Measurements from ENCODE around the gene CD109.
A peak's percentile ranks its signal among the peaks of the same experiment; 100 is the strongest.

Gene CD109

DNA sequence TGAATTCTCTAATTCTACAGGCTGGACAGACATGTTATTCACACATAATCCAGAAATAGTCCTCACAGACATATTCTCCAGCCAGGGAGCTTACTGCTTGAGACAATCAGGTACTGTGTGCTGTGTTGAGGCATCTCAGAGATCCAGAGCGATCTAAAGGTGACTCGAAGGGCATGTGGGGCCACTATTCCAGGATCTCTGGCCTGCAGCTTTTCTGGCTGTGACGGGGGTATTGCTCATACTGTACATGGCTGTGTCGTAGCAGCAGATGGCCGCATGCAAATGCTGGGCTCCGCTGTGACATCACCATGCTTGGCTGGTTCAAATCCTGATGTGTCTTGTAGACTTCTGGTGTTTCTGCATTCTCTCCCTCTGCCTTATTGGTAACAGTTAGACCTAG, 37.8 kb downstream of the CD109 start:
- no peak for ATAC-seq
- TF ChIP-seq GLIS3 (CRISPR knock-in tag; IDR thresholded peaks at IDR 0.05), result no peak

DNA sequence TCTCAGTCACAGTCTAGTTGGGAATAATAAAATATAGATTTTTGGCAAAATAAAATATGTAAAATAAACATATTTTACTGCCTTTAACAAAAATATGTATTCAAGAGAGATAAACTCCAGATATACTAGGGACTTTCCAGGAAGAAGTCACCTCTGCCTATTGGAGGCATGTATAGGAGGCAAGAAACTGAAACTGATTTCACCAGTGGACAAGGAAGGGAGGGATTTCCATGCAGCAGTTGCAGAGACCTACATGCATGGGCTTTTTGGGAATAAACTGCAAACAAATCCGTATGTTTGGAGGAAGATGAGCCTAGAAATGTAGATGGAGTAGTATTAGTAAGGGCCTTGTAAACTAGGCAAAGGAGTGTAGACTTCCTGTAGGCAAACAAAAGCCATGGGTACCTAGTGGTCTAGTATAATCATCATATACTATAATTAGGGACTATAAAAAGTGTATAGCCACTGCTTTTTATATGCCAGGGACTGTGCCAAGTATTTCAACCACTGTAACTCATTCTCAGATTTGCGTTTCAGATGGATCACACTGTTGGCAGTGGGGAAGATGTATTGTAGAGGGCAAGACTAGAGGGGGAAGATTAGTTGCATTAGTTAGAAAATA, 38.9 kb downstream of the CD109 start:
- ATAC-seq, result no peak
- TF ChIP-seq TCF4 (CRISPR knock-in tag; IDR thresholded peaks at IDR 0.05; ENCODE audit: borderline replicate concordance) (no peak), ISL1 (CRISPR knock-in tag; IDR thresholded peaks at IDR 0.05) (no peak), ESRRG (CRISPR knock-in tag; IDR thresholded peaks at IDR 0.05) (no peak), PPARA (CRISPR knock-in tag; IDR thresholded peaks at IDR 0.05; ENCODE audit: borderline replicate concordance) (no peak), SNAI2 (CRISPR knock-in tag; IDR thresholded peaks at IDR 0.05) (no peak), BACH2 (CRISPR knock-in tag; IDR thresholded peaks at IDR 0.05; ENCODE audit: borderline replicate concordance) (no peak), ZFP3 (CRISPR knock-in tag; IDR thresholded peaks at IDR 0.05) (no peak), ZNF565 (CRISPR knock-in tag; conservative IDR thresholded peaks at IDR 0.05; ENCODE audit: low read depth) (no peak)
- TF ChIP-seq, protein P1, sequence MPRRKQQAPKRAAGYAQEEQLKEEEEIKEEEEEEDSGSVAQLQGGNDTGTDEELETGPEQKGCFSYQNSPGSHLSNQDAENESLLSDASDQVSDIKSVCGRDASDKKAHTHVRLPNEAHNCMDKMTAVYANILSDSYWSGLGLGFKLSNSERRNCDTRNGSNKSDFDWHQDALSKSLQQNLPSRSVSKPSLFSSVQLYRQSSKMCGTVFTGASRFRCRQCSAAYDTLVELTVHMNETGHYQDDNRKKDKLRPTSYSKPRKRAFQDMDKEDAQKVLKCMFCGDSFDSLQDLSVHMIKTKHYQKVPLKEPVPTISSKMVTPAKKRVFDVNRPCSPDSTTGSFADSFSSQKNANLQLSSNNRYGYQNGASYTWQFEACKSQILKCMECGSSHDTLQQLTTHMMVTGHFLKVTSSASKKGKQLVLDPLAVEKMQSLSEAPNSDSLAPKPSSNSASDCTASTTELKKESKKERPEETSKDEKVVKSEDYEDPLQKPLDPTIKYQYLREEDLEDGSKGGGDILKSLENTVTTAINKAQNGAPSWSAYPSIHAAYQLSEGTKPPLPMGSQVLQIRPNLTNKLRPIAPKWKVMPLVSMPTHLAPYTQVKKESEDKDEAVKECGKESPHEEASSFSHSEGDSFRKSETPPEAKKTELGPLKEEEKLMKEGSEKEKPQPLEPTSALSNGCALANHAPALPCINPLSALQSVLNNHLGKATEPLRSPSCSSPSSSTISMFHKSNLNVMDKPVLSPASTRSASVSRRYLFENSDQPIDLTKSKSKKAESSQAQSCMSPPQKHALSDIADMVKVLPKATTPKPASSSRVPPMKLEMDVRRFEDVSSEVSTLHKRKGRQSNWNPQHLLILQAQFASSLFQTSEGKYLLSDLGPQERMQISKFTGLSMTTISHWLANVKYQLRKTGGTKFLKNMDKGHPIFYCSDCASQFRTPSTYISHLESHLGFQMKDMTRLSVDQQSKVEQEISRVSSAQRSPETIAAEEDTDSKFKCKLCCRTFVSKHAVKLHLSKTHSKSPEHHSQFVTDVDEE (CRISPR knock-in tag; IDR thresholded peaks at IDR 0.05), result no peak

DNA sequence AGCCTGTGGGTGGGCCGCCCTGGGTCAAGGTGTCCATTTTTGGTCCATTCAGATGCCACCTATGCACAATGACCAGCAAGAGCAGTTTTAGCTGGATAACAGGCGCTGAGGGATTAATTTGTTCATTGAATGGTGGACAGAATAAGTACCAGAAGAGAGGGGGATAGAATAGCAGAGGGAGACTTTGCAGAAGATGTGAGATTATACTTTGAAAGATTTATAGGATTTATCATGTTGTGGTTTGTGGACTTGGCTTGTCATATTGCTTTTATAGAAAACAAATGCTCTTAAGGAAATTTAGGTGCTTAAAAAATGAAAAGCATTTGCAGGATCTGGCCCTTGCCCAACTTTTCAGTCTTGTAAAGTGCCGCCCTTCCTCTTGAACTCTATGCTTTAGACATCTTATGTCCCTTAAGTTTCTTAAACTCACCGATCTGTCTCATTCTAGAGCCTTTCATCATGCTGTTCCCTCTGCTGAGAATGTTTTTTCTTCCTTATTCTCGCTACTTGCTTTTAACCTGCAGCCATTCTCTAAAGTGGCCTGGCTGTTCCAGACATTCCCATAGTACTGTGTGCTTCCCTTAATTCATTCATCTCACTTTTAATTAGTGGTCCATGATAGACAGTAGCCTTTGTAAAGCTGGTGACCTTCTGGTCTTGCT, 42.5 kb downstream of the CD109 start:
- TF ChIP-seq TCF4 (CRISPR knock-in tag; IDR thresholded peaks at IDR 0.05; ENCODE audit: borderline replicate concordance) (no peak), ISL1 (CRISPR knock-in tag; IDR thresholded peaks at IDR 0.05) (no peak), ZNF565 (CRISPR knock-in tag; conservative IDR thresholded peaks at IDR 0.05; ENCODE audit: low read depth) (no peak), ZFP3 (CRISPR knock-in tag; IDR thresholded peaks at IDR 0.05) (no peak)
- ATAC-seq, result peak; percentile 59

DNA sequence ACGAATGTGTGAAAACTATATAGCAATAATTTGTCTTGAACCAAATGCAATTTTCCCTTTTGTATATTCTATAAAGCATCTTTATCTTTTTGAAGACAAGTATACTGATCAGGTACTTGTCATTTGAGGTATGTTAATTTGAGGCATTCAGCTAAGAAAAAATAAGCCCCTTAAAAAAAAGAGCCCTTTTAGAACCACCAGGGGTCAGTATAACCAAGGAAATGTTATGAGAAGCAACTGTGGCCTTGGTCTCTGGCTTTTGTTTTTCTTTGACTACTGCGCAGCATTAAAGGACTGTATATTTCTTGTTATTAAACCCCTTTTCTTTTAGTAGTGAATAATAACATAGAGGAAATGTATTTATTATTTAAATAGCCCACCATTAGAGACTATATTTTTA, 43.1 kb downstream of the CD109 start:
- TF ChIP-seq, protein P2, sequence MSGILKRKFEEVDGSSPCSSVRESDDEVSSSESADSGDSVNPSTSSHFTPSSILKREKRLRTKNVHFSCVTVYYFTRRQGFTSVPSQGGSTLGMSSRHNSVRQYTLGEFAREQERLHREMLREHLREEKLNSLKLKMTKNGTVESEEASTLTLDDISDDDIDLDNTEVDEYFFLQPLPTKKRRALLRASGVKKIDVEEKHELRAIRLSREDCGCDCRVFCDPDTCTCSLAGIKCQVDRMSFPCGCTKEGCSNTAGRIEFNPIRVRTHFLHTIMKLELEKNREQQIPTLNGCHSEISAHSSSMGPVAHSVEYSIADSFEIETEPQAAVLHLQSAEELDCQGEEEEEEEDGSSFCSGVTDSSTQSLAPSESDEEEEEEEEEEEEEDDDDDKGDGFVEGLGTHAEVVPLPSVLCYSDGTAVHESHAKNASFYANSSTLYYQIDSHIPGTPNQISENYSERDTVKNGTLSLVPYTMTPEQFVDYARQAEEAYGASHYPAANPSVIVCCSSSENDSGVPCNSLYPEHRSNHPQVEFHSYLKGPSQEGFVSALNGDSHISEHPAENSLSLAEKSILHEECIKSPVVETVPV (CRISPR knock-in tag; IDR thresholded peaks at IDR 0.05), result no peak
- no peak for TF ChIP-seq ISL1 (CRISPR knock-in tag; IDR thresholded peaks at IDR 0.05)
- TF ChIP-seq GLIS3 (CRISPR knock-in tag; IDR thresholded peaks at IDR 0.05), result no peak
- TF ChIP-seq CSDC2 (CRISPR knock-in tag; IDR thresholded peaks at IDR 0.05), result no peak
- no peak for TF ChIP-seq ZNF70 (CRISPR knock-in tag; IDR thresholded peaks at IDR 0.05)
- no peak for TF ChIP-seq BACH2 (CRISPR knock-in tag; IDR thresholded peaks at IDR 0.05; ENCODE audit: borderline replicate concordance)
- TF ChIP-seq, protein P3, sequence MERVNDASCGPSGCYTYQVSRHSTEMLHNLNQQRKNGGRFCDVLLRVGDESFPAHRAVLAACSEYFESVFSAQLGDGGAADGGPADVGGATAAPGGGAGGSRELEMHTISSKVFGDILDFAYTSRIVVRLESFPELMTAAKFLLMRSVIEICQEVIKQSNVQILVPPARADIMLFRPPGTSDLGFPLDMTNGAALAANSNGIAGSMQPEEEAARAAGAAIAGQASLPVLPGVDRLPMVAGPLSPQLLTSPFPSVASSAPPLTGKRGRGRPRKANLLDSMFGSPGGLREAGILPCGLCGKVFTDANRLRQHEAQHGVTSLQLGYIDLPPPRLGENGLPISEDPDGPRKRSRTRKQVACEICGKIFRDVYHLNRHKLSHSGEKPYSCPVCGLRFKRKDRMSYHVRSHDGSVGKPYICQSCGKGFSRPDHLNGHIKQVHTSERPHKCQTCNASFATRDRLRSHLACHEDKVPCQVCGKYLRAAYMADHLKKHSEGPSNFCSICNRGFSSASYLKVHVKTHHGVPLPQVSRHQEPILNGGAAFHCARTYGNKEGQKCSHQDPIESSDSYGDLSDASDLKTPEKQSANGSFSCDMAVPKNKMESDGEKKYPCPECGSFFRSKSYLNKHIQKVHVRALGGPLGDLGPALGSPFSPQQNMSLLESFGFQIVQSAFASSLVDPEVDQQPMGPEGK (CRISPR knock-in tag; IDR thresholded peaks at IDR 0.05; ENCODE audit: borderline replicate concordance), result no peak
- TF ChIP-seq TCF4 (CRISPR knock-in tag; IDR thresholded peaks at IDR 0.05; ENCODE audit: borderline replicate concordance), result no peak
- ATAC-seq, result peak; percentile 87

DNA sequence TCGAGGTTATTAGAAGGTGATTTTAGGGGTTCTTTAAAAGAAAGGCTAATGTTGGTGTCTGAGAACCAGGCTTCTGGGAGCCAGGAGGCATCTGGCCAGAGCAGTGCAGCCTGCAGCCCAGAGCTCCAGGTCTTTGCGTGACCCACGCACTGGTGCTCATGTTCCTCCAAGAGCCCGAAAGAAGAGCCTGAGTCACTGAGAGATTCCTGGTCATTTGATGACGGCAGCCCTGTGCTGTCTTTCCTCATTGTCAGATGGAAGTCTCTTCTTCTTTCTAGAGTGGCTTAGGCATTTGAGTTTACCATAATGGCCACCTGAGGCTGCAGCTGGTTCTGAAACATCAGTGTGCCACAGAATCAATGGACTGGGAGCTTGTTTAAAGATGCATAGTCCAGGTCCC, 46.4 kb downstream of the CD109 start:
- ATAC-seq, result no peak
- TF ChIP-seq TCF4 (CRISPR knock-in tag; IDR thresholded peaks at IDR 0.05; ENCODE audit: borderline replicate concordance) (no peak), PPARA (CRISPR knock-in tag; IDR thresholded peaks at IDR 0.05; ENCODE audit: borderline replicate concordance) (no peak), TOX (CRISPR knock-in tag; IDR thresholded peaks at IDR 0.05; ENCODE audit: borderline replicate concordance) (no peak), ZFP30 (CRISPR knock-in tag; IDR thresholded peaks at IDR 0.05) (no peak), ZNF70 (CRISPR knock-in tag; IDR thresholded peaks at IDR 0.05) (no peak), SNAI2 (CRISPR knock-in tag; IDR thresholded peaks at IDR 0.05) (no peak), ESRRG (CRISPR knock-in tag; IDR thresholded peaks at IDR 0.05) (no peak)
- TF ChIP-seq, protein P4, sequence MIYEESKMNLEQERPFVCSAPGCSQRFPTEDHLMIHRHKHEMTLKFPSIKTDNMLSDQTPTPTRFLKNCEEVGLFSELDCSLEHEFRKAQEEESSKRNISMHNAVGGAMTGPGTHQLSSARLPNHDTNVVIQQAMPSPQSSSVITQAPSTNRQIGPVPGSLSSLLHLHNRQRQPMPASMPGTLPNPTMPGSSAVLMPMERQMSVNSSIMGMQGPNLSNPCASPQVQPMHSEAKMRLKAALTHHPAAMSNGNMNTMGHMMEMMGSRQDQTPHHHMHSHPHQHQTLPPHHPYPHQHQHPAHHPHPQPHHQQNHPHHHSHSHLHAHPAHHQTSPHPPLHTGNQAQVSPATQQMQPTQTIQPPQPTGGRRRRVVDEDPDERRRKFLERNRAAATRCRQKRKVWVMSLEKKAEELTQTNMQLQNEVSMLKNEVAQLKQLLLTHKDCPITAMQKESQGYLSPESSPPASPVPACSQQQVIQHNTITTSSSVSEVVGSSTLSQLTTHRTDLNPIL (CRISPR knock-in tag; IDR thresholded peaks at IDR 0.05; ENCODE audit: low read depth), result no peak
- TF ChIP-seq, protein P3 (CRISPR knock-in tag; IDR thresholded peaks at IDR 0.05; ENCODE audit: borderline replicate concordance), result no peak
- TF ChIP-seq, protein P5, sequence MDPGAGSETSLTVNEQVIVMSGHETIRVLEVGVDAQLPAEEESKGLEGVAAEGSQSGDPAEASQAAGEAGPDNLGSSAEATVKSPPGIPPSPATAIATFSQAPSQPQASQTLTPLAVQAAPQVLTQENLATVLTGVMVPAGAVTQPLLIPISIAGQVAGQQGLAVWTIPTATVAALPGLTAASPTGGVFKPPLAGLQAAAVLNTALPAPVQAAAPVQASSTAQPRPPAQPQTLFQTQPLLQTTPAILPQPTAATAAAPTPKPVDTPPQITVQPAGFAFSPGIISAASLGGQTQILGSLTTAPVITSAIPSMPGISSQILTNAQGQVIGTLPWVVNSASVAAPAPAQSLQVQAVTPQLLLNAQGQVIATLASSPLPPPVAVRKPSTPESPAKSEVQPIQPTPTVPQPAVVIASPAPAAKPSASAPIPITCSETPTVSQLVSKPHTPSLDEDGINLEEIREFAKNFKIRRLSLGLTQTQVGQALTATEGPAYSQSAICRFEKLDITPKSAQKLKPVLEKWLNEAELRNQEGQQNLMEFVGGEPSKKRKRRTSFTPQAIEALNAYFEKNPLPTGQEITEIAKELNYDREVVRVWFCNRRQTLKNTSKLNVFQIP (CRISPR knock-in tag; IDR thresholded peaks at IDR 0.05; ENCODE audit: borderline replicate concordance, low read depth), result no peak

Measured in SK-N-SH treated with all-trans-retinoic acid at 6 μM for 48 hours (cell line).